Effector memory CD4-positive, alpha-beta T cell (primary cell): ENCODE data around the gene MYL6.
"Not testable (repeated sequence)": the region's sequence is repeated elsewhere in the genome, so short reads cannot be mapped to it uniquely, and the experiment has no call there.

Experiments used
- DNase-seq, 3 donors: peaks; one replicate each; pipeline ENCODE4 v3.0.0-alpha.2; 2020
- H3K27ac ChIP-seq: 2 replicates; pipeline ENCODE4 v1.7.0; 2013; ENCODE audit warnings: mild to moderate bottlenecking, low read length, moderate library complexity; ENCODE audit not compliant: insufficient read depth, poor library complexity, severe bottlenecking
- H3K27me3 ChIP-seq: replicated peaks from 2 replicates; pipeline ENCODE4 v1.7.0; 2013; ENCODE audit warnings: mild to moderate bottlenecking, low read length; ENCODE audit not compliant: insufficient read depth, control insufficient read depth, poor library complexity, severe bottlenecking
- H3K36me3 ChIP-seq: 2 replicates; pipeline ENCODE4 v1.7.0; 2013; ENCODE audit warnings: mild to moderate bottlenecking, low read length, moderate library complexity; ENCODE audit not compliant: control insufficient read depth, insufficient read depth
- H3K4me1 ChIP-seq: 2 replicates; pipeline ENCODE4 v1.7.0; 2013; ENCODE audit warnings: low read length, mild to moderate bottlenecking; ENCODE audit not compliant: control insufficient read depth, insufficient read depth, poor library complexity, severe bottlenecking
- H3K4me3 ChIP-seq: 2 replicates; pipeline ENCODE4 v1.7.0; 2013; ENCODE audit warnings: low read length, low read depth, mild to moderate bottlenecking; ENCODE audit not compliant: insufficient read depth, poor library complexity, severe bottlenecking
- H3K9me3 ChIP-seq: 2 replicates; pipeline ENCODE4 v1.7.0; 2013; ENCODE audit warnings: mild to moderate bottlenecking, low read length, moderate library complexity; ENCODE audit not compliant: control insufficient read depth

The MYL6 gene

GRCh38 chr12:56189099-56189917, 31.1 kb downstream of the MYL6 start, which contains the start of gene SMARCC2:
Gene SMARCC2 (minus strand): TSS chr12:56189483. CDS start chr12:56189461, 22 bp downstream.
- H3K27ac ChIP-seq: peak within 1 kb of the TSS; percentile 85
- H3K36me3 ChIP-seq: peaks cover 6% of the 10 kb centered on the region
- no peaks in the 10 kb centered on the region for H3K9me3 ChIP-seq
- no peaks in the 10 kb centered on the region for H3K27me3 ChIP-seq
- peak within 1 kb of the TSS; percentile 74 for H3K4me3 ChIP-seq
- H3K4me1 ChIP-seq: peaks cover 15% of the 10 kb centered on the region
- peak; percentile 74 to 82 (median 78) for DNase-seq

- Histone ChIP-seq H3K27ac (peak overlapping the region; percentile 85), H3K4me3 (peak overlapping the region; percentile 71), H3K27me3 (no peaks in the 10 kb centered on the region), H3K36me3 (no peaks in the 10 kb centered on the region), H3K4me1 (peaks cover 15% of the 10 kb centered on the region), H3K9me3 (no peaks in the 10 kb centered on the region)
- DNase-seq: peak; percentile 56 to 59 (median 59)
Measured at GRCh38 chr12:56189918-56190694, 31.9 kb downstream of the MYL6 start.

GRCh38 chr12:56190695-56191155, 32.6 kb downstream of the MYL6 start:
- Histone ChIP-seq H3K4me3 (peak overlapping the region; percentile 71), H3K4me1 (peaks cover 15% of the 10 kb centered on the region), H3K27me3 (no peaks in the 10 kb centered on the region), H3K27ac (peak overlapping the region; percentile 85), H3K36me3 (no peaks in the 10 kb centered on the region), H3K9me3 (no peaks in the 10 kb centered on the region)
- DNase-seq: no peak

- H3K27me3 ChIP-seq: no peaks in the 10 kb centered on the region
Measured at GRCh38 chr12:56192582-56192981, 34.4 kb downstream of the MYL6 start.

GRCh38 chr12:56193025-56193578, 34.9 kb downstream of the MYL6 start:
- Histone ChIP-seq H3K9me3 (no peaks in the 10 kb centered on the region), H3K4me1 (peaks cover 7% of the 10 kb centered on the region), H3K4me3 (no peak overlapping the region), H3K27ac (no peak overlapping the region), H3K27me3 (no peaks in the 10 kb centered on the region), H3K36me3 (no peaks in the 10 kb centered on the region)
- peak; percentile 35 to 69 (median 36) for DNase-seq

More at GRCh38 chr12:56192582-56192981, 34.4 kb downstream of the MYL6 start:
- DNase-seq: no peak
- Histone ChIP-seq H3K36me3 (no peaks in the 10 kb centered on the region), H3K9me3 (no peaks in the 10 kb centered on the region), H3K4me1 (peaks cover 13% of the 10 kb centered on the region), H3K4me3 (no peak overlapping the region), H3K27ac (no peak overlapping the region)

GRCh38 chr12:56196818-56197550, 38.8 kb downstream of the MYL6 start:
- not testable (repeated sequence) for H3K9me3 ChIP-seq, DNase-seq, H3K27ac ChIP-seq, H3K4me3 ChIP-seq, H3K27me3 ChIP-seq, H3K36me3 ChIP-seq, H3K4me1 ChIP-seq

- H3K9me3 ChIP-seq: no peaks in the 10 kb centered on the region
- H3K4me1 ChIP-seq: no peaks in the 10 kb centered on the region
- H3K27ac ChIP-seq: no peak overlapping the region
- no peaks in the 10 kb centered on the region for H3K36me3 ChIP-seq
- DNase-seq: no peak
- H3K27me3 ChIP-seq: no peaks in the 10 kb centered on the region
- no peak overlapping the region for H3K4me3 ChIP-seq
Measured at GRCh38 chr12:56197921-56198635, 39.9 kb downstream of the MYL6 start.

- H3K4me1 ChIP-seq: no peaks in the 10 kb centered on the region
- H3K9me3 ChIP-seq: no peaks in the 10 kb centered on the region
- H3K4me3 ChIP-seq: no peak overlapping the region
- H3K27me3 ChIP-seq: no peaks in the 10 kb centered on the region
- DNase-seq: no peak
- H3K36me3 ChIP-seq: no peaks in the 10 kb centered on the region
- H3K27ac ChIP-seq: no peak overlapping the region
Measured at GRCh38 chr12:56198836-56199235, 40.7 kb downstream of the MYL6 start.

GRCh38 chr12:56202366-56202765, 44.2 kb downstream of the MYL6 start:
- no peak overlapping the region for H3K4me3 ChIP-seq
- H3K27ac ChIP-seq: no peak overlapping the region
- DNase-seq: no peak

More at GRCh38 chr12:56202366-56202765, 44.2 kb downstream of the MYL6 start:
- no peaks in the 10 kb centered on the region for H3K27me3 ChIP-seq
- no peaks in the 10 kb centered on the region for H3K4me1 ChIP-seq
- no peaks in the 10 kb centered on the region for H3K9me3 ChIP-seq
- peaks cover 22% of the 10 kb centered on the region for H3K36me3 ChIP-seq
